A549 (cell line): ENCODE data around the gene ARHGAP22.
"Not testable (repeated sequence)": the region's sequence is repeated elsewhere in the genome, so short reads cannot be mapped to it uniquely, and the experiment has no call there.

Experiments used
- CBX8 ChIP-seq: fragments of 200-600 bp; sonication (generic); IDR thresholded peaks from 2 replicates; pipeline ENCODE4 v1.6.1; 2016
- EP300 ChIP-seq, 2 experiments: fragments of >200 bp; sonication (Bioruptor Twin); formaldehyde crosslinking; IDR thresholded peaks; 2 replicates in 1 of 2; 3 replicates in 1 of 2; pipeline ENCODE4 v1.6.1; 2016 to 2017
- POLR2A ChIP-seq: IDR thresholded peaks from 2 replicates; pipeline ENCODE4 v1.6.1; 2012; ENCODE audit warnings: mild to moderate bottlenecking, low read length
- RAD21 ChIP-seq, 2 experiments: fragments of >200 bp in 1 of 2; sonication (Bioruptor Twin) in 1 of 2; formaldehyde crosslinking in 1 of 2; IDR thresholded peaks in 1 of 2; conservative IDR thresholded peaks in 1 of 2; 2 replicates in 1 of 2; 3 replicates in 1 of 2; pipeline ENCODE4 v1.6.1; 2012 to 2018; ENCODE audit warnings: inconsistent platforms in 1 of 2
- ZNF302 ChIP-seq: fragments of 250-450 bp; sonication (Bioruptor Pico); IDR thresholded peaks from 2 replicates; pipeline ENCODE4 v1.9.0; 2021; ENCODE audit warnings: inconsistent platforms, mild to moderate bottlenecking, moderate library complexity
- TF ChIP-seq, protein P1 (sequence below): fragments of >200 bp; sonication (Bioruptor Twin); formaldehyde crosslinking; IDR thresholded peaks from 3 replicates; pipeline ENCODE4 v1.5.1; 2016

DNA sequence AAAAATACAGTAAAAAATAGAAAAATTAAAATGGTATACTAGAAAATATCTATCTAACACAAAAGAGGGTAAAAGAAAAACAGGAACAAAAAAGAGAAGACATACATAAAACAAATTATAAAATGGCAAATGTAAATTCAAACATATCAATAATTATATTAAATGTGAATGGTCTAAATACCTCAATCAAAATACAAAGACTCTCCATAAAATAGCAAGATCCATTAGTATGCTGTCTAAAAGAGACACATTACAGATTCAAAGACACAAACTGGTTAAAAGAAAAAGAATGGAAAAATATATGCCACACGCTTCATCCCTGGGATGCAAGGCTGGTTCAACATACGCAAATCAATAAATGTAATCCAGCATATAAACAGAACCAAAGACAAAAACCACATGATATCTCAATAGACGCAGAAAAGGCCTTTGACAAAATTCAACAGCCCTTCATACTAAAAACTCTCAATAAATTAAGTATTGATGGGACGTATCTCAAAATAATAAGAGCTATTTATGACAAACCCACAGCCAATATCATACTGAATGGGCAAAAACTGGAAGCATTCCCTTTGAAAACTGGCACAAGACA, 36.3 kb upstream of the ARHGAP22 start:
- TF ChIP-seq CBX8; ZNF302 (CRISPR knock-in tag); POLR2A; EP300 (IDR thresholded peaks at IDR 0.05); RAD21 (conservative IDR thresholded peaks at IDR 0.05 in 1 of 2, IDR thresholded peaks at IDR 0.05 in 1 of 2): not testable (repeated sequence)
- TF ChIP-seq, protein P1, sequence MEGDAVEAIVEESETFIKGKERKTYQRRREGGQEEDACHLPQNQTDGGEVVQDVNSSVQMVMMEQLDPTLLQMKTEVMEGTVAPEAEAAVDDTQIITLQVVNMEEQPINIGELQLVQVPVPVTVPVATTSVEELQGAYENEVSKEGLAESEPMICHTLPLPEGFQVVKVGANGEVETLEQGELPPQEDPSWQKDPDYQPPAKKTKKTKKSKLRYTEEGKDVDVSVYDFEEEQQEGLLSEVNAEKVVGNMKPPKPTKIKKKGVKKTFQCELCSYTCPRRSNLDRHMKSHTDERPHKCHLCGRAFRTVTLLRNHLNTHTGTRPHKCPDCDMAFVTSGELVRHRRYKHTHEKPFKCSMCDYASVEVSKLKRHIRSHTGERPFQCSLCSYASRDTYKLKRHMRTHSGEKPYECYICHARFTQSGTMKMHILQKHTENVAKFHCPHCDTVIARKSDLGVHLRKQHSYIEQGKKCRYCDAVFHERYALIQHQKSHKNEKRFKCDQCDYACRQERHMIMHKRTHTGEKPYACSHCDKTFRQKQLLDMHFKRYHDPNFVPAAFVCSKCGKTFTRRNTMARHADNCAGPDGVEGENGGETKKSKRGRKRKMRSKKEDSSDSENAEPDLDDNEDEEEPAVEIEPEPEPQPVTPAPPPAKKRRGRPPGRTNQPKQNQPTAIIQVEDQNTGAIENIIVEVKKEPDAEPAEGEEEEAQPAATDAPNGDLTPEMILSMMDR: not testable (repeated sequence)
